ENCODE results near the gene OR10A7.

OR10A7 gene

DNA sequence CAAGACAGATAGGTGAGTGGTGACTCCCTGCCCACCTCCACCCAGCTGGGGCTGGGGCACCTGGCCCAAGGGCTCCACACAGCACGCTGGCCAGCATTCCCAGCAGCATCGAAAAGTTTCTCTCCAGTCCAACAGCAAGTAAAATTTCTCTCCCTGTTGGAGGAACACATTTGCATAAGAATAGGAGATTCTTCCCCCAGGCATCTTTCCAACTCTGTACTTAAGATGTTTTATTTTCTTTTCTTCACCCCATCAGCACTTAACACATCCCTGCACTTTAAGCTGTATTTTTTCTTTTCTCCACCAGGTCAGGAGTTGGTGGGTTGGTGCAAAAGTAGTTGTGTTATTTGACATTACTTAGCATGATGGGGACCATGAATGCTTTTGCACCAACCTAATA, 47.4 kb upstream of the OR10A7 start:
- Histone ChIP-seq H3K9me3 (ENCODE audit: insufficient read depth, low read depth, low read length) (no peaks in the 10 kb centered on the region), H3K4me3 (ENCODE audit: low read depth, low read length) (no peak overlapping the region), H2BK12ac (ENCODE audit: low read length) (no peak overlapping the region), H3K9ac (ENCODE audit: low read length) (no peak overlapping the region), H3K79me2 (ENCODE audit: control insufficient read depth, insufficient read depth, low read length, poor library complexity) (no peaks in the 10 kb centered on the region), H3K27me3 (ENCODE audit: insufficient read depth, low read length) (no peaks in the 10 kb centered on the region), H3K36me3 (ENCODE audit: control insufficient read depth in 1 of 2, insufficient read depth in 2 of 2, low read length in 2 of 2) (no peaks in the 10 kb centered on the region), H3K27ac (ENCODE audit: low read depth, low read length) (no peak overlapping the region), H3K79me1 (ENCODE audit: low read length) (no peaks in the 10 kb centered on the region), H3K14ac (ENCODE audit: low read length) (no peak overlapping the region), H2BK5ac (ENCODE audit: low read depth, low read length, poor library complexity) (no peak overlapping the region), H4K12ac (ENCODE audit: low read depth, low read length) (no peak overlapping the region), H2BK120ac (ENCODE audit: insufficient read depth, low read length, poor library complexity) (no peak overlapping the region), H3K4ac (ENCODE audit: low read depth, low read length) (no peak overlapping the region), H2AFZ (ENCODE audit: insufficient read depth, low read length, poor library complexity) (no peak overlapping the region), H4K91ac (ENCODE audit: low read depth, low read length) (no peak overlapping the region), H3K4me1 (ENCODE audit: control insufficient read depth in 1 of 2, insufficient read depth in 2 of 2, low read length in 2 of 2) (no peaks in the 10 kb centered on the region), H3K18ac (ENCODE audit: low read length) (no peak overlapping the region), H2AK5ac (ENCODE audit: low read length) (no peak overlapping the region), H3K4me2 (ENCODE audit: low read length) (no peak overlapping the region), H4K8ac (ENCODE audit: low read depth, low read length) (no peak overlapping the region), H3K23ac (ENCODE audit: low read length) (no peak overlapping the region)
- no CpG with 5 or more reads among the region's 2 CpGs for WGBS (ENCODE audit: extremely low coverage, insufficient coverage, insufficient read length)
- DNase-seq = no peak

GRCh38 chr12:55188573-55188972, 32.3 kb upstream of the OR10A7 start:
- no peak overlapping the region for H3K14ac ChIP-seq (ENCODE audit: low read length)
- no peak overlapping the region for H2BK12ac ChIP-seq (ENCODE audit: low read length)
- H2AFZ ChIP-seq (ENCODE audit: insufficient read depth, low read length, poor library complexity) = no peak overlapping the region
- no peaks in the 10 kb centered on the region for H3K4me1 ChIP-seq (ENCODE audit: control insufficient read depth in 1 of 2, insufficient read depth in 2 of 2, low read length in 2 of 2)
- H3K27ac ChIP-seq (ENCODE audit: low read depth, low read length) = no peak overlapping the region
- no peak for DNase-seq
- no peak overlapping the region for H4K12ac ChIP-seq (ENCODE audit: low read depth, low read length)
- H4K91ac ChIP-seq (ENCODE audit: low read depth, low read length) = no peak overlapping the region
- no CpG with 5 or more reads among the region's 2 CpGs for WGBS (ENCODE audit: extremely low coverage, insufficient coverage, insufficient read length)
- no peak overlapping the region for H2AK5ac ChIP-seq (ENCODE audit: low read length)
- H3K36me3 ChIP-seq (ENCODE audit: control insufficient read depth in 1 of 2, insufficient read depth in 2 of 2, low read length in 2 of 2) = no peaks in the 10 kb centered on the region
- no peak overlapping the region for H2BK120ac ChIP-seq (ENCODE audit: insufficient read depth, low read length, poor library complexity)
- H3K18ac ChIP-seq (ENCODE audit: low read length) = no peak overlapping the region
- no peak overlapping the region for H2BK5ac ChIP-seq (ENCODE audit: low read depth, low read length, poor library complexity)
- H3K4me3 ChIP-seq (ENCODE audit: low read depth, low read length) = no peak overlapping the region
- H3K23ac ChIP-seq (ENCODE audit: low read length) = no peak overlapping the region
- no peak overlapping the region for H3K4ac ChIP-seq (ENCODE audit: low read depth, low read length)
- H3K79me1 ChIP-seq (ENCODE audit: low read length) = no peaks in the 10 kb centered on the region
- no peak overlapping the region for H4K8ac ChIP-seq (ENCODE audit: low read depth, low read length)
- no peak overlapping the region for H3K9ac ChIP-seq (ENCODE audit: low read length)
- no peaks in the 10 kb centered on the region for H3K27me3 ChIP-seq (ENCODE audit: insufficient read depth, low read length)
- no peaks in the 10 kb centered on the region for H3K9me3 ChIP-seq (ENCODE audit: insufficient read depth, low read depth, low read length)
- H3K4me2 ChIP-seq (ENCODE audit: low read length) = no peak overlapping the region
- H3K79me2 ChIP-seq (ENCODE audit: control insufficient read depth, insufficient read depth, low read length, poor library complexity) = no peaks in the 10 kb centered on the region

DNA sequence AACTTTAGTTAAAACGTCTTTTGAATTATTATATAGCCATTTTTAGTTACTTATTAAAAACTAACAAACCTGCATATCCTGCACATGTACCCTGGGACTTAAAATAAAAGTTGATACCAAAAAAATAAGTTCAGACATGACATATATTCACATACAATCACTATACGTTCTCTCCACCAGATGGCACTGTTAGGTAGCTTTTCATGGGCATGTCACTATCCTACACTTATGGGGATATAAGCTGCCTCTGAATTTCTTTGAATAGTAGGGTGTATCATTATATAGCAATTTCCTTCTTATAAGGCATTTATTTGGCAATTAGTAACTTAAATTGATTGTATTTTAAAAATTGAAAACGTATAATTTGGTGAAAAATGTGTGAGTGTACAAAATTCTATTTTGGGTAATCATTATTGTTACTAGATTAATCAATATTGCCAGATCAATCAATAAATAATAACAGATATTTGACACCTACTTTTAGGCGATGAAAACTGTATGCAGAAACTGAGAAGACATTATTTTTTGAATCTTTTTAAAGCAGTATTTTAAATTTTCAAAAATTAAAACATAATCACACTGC, 31.8 kb upstream of the OR10A7 start:
- Histone ChIP-seq H4K91ac (ENCODE audit: low read depth, low read length) (no peak overlapping the region), H3K9me3 (ENCODE audit: insufficient read depth, low read depth, low read length) (no peaks in the 10 kb centered on the region), H3K14ac (ENCODE audit: low read length) (no peak overlapping the region), H3K27ac (ENCODE audit: low read depth, low read length) (no peak overlapping the region), H2BK12ac (ENCODE audit: low read length) (no peak overlapping the region), H3K79me2 (ENCODE audit: control insufficient read depth, insufficient read depth, low read length, poor library complexity) (no peaks in the 10 kb centered on the region), H3K9ac (ENCODE audit: low read length) (no peak overlapping the region), H3K23ac (ENCODE audit: low read length) (no peak overlapping the region), H4K8ac (ENCODE audit: low read depth, low read length) (no peak overlapping the region), H2BK120ac (ENCODE audit: insufficient read depth, low read length, poor library complexity) (no peak overlapping the region), H3K4ac (ENCODE audit: low read depth, low read length) (no peak overlapping the region), H3K4me3 (ENCODE audit: low read depth, low read length) (no peak overlapping the region), H3K4me1 (ENCODE audit: control insufficient read depth in 1 of 2, insufficient read depth in 2 of 2, low read length in 2 of 2) (no peaks in the 10 kb centered on the region), H3K79me1 (ENCODE audit: low read length) (no peaks in the 10 kb centered on the region), H3K4me2 (ENCODE audit: low read length) (no peak overlapping the region), H2BK5ac (ENCODE audit: low read depth, low read length, poor library complexity) (no peak overlapping the region), H2AFZ (ENCODE audit: insufficient read depth, low read length, poor library complexity) (no peak overlapping the region), H3K27me3 (ENCODE audit: insufficient read depth, low read length) (no peaks in the 10 kb centered on the region), H2AK5ac (ENCODE audit: low read length) (no peak overlapping the region), H3K18ac (ENCODE audit: low read length) (no peak overlapping the region), H3K36me3 (ENCODE audit: control insufficient read depth in 1 of 2, insufficient read depth in 2 of 2, low read length in 2 of 2) (no peaks in the 10 kb centered on the region), H4K12ac (ENCODE audit: low read depth, low read length) (no peak overlapping the region)
- DNase-seq = peak; percentile 54 to 96
- WGBS (ENCODE audit: extremely low coverage, insufficient coverage, insufficient read length) = no CpG with 5 or more reads among the region's 4 CpGs

DNA sequence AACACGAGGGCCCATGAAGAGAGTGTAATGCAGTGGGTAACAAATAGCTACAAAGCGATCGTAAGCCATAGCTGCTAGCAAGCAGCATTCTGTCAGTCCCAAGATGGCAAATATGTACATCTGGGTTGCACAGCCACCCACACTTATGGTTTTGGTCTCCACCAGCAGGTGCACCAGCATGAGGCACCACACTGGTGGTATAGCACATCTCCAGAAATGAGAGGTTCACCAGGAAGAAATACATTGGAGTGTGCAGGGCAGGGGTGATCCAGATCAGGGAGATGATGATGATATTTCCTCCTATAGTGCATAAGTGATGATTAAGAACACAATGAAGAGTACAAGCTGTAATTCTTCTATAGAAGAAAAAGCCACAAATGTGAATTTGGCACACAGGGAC, 26.4 kb upstream of the OR10A7 start:
- no peak overlapping the region for H3K4me2 ChIP-seq (ENCODE audit: low read length)
- no peak overlapping the region for H3K4me3 ChIP-seq (ENCODE audit: low read depth, low read length)
- DNase-seq = no peak
- no peaks in the 10 kb centered on the region for H3K79me1 ChIP-seq (ENCODE audit: low read length)
- no peaks in the 10 kb centered on the region for H3K9me3 ChIP-seq (ENCODE audit: insufficient read depth, low read depth, low read length)
- H3K4ac ChIP-seq (ENCODE audit: low read depth, low read length) = no peak overlapping the region
- no peak overlapping the region for H3K18ac ChIP-seq (ENCODE audit: low read length)
- no peaks in the 10 kb centered on the region for H3K4me1 ChIP-seq (ENCODE audit: control insufficient read depth in 1 of 2, insufficient read depth in 2 of 2, low read length in 2 of 2)
- H3K27me3 ChIP-seq (ENCODE audit: insufficient read depth, low read length) = no peaks in the 10 kb centered on the region
- H4K91ac ChIP-seq (ENCODE audit: low read depth, low read length) = no peak overlapping the region
- no CpG with 5 or more reads among the region's 3 CpGs for WGBS (ENCODE audit: extremely low coverage, insufficient coverage, insufficient read length)
- no peak overlapping the region for H2AK5ac ChIP-seq (ENCODE audit: low read length)
- H2BK12ac ChIP-seq (ENCODE audit: low read length) = no peak overlapping the region
- H4K12ac ChIP-seq (ENCODE audit: low read depth, low read length) = no peak overlapping the region
- no peak overlapping the region for H3K9ac ChIP-seq (ENCODE audit: low read length)
- H3K23ac ChIP-seq (ENCODE audit: low read length) = no peak overlapping the region
- H2AFZ ChIP-seq (ENCODE audit: insufficient read depth, low read length, poor library complexity) = no peak overlapping the region
- no peak overlapping the region for H2BK5ac ChIP-seq (ENCODE audit: low read depth, low read length, poor library complexity)
- H3K27ac ChIP-seq (ENCODE audit: low read depth, low read length) = no peak overlapping the region
- H2BK120ac ChIP-seq (ENCODE audit: insufficient read depth, low read length, poor library complexity) = no peak overlapping the region
- no peak overlapping the region for H3K14ac ChIP-seq (ENCODE audit: low read length)
- H3K79me2 ChIP-seq (ENCODE audit: control insufficient read depth, insufficient read depth, low read length, poor library complexity) = no peaks in the 10 kb centered on the region
- H4K8ac ChIP-seq (ENCODE audit: low read depth, low read length) = no peak overlapping the region
- no peaks in the 10 kb centered on the region for H3K36me3 ChIP-seq (ENCODE audit: control insufficient read depth in 1 of 2, insufficient read depth in 2 of 2, low read length in 2 of 2)
